Measurements from ENCODE around the gene ATG5. TPM values are rescaled to one million over a fixed set of nuclear protein-coding genes. Genes with fewer than 3 reads are reported as not detected.

Gene ATG5
- total and polyA plus RNA-seq, 2 experiments from 2014 or later: 31.6 to 48.2 TPM

DNA sequence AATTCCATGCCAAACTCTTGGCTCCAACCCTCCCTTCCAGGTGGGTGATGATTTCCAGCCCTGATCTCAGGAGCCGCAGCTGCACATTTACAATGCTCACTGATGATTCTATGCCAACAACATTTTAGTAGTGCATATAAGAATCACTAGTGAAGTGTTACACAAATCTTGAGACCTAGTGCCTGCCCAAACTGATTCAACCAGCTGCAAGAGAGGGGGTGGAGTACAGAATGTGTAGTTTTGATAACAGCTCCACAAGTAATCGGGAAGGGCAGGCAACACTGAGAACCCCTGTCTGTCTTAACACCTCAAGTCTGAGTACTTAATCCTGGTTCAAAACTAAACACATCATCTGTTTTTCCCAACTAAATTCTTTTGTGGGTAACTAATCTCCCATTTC lies 147.8 kb downstream of the ATG5 start:
- H3K9me2 ChIP-seq (ENCODE audit: insufficient read depth): no peaks in the 10 kb centered on the region
- Mint-ChIP-seq H3K27ac (no peak overlapping the region), H3K36me3 (ENCODE audit: low read depth) (no peaks in the 10 kb centered on the region), H3K4me1 (peaks cover 2% of the 10 kb centered on the region), H3K4me3 (no peak overlapping the region), H3K27me3 (ENCODE audit: insufficient read depth, low read depth, poor library complexity) (peaks cover 5% of the 10 kb centered on the region), H3K9me3 (no peaks in the 10 kb centered on the region)
- no peak overlapping the region for H3K4me3 ChIP-seq
- no peaks in the 10 kb centered on the region for H3K79me2 ChIP-seq (replicated peaks; ENCODE audit: insufficient read depth)
- no peak overlapping the region for H3K4me2 ChIP-seq
- no peaks in the 10 kb centered on the region for H3K27me3 ChIP-seq (ENCODE audit: insufficient read depth)
- H3K27ac ChIP-seq (ENCODE audit: low read depth): no peak overlapping the region
- TF ChIP-seq ZNF331 (CRISPR knock-in tag; IDR thresholded peaks at IDR 0.05; ENCODE audit: low read depth) (no peak), STAT1 (IDR thresholded peaks at IDR 0.05; ENCODE audit: unreplicated experiment) (no peak), NANOG (IDR thresholded peaks at IDR 0.05; ENCODE audit: borderline replicate concordance) (no peak), EZH2 (IDR thresholded peaks at IDR 0.05; ENCODE audit: low read depth, unreplicated experiment) (no peak), ZNF114 (CRISPR knock-in tag; IDR thresholded peaks at IDR 0.05) (no peak)
- TF ChIP-seq, protein P1, sequence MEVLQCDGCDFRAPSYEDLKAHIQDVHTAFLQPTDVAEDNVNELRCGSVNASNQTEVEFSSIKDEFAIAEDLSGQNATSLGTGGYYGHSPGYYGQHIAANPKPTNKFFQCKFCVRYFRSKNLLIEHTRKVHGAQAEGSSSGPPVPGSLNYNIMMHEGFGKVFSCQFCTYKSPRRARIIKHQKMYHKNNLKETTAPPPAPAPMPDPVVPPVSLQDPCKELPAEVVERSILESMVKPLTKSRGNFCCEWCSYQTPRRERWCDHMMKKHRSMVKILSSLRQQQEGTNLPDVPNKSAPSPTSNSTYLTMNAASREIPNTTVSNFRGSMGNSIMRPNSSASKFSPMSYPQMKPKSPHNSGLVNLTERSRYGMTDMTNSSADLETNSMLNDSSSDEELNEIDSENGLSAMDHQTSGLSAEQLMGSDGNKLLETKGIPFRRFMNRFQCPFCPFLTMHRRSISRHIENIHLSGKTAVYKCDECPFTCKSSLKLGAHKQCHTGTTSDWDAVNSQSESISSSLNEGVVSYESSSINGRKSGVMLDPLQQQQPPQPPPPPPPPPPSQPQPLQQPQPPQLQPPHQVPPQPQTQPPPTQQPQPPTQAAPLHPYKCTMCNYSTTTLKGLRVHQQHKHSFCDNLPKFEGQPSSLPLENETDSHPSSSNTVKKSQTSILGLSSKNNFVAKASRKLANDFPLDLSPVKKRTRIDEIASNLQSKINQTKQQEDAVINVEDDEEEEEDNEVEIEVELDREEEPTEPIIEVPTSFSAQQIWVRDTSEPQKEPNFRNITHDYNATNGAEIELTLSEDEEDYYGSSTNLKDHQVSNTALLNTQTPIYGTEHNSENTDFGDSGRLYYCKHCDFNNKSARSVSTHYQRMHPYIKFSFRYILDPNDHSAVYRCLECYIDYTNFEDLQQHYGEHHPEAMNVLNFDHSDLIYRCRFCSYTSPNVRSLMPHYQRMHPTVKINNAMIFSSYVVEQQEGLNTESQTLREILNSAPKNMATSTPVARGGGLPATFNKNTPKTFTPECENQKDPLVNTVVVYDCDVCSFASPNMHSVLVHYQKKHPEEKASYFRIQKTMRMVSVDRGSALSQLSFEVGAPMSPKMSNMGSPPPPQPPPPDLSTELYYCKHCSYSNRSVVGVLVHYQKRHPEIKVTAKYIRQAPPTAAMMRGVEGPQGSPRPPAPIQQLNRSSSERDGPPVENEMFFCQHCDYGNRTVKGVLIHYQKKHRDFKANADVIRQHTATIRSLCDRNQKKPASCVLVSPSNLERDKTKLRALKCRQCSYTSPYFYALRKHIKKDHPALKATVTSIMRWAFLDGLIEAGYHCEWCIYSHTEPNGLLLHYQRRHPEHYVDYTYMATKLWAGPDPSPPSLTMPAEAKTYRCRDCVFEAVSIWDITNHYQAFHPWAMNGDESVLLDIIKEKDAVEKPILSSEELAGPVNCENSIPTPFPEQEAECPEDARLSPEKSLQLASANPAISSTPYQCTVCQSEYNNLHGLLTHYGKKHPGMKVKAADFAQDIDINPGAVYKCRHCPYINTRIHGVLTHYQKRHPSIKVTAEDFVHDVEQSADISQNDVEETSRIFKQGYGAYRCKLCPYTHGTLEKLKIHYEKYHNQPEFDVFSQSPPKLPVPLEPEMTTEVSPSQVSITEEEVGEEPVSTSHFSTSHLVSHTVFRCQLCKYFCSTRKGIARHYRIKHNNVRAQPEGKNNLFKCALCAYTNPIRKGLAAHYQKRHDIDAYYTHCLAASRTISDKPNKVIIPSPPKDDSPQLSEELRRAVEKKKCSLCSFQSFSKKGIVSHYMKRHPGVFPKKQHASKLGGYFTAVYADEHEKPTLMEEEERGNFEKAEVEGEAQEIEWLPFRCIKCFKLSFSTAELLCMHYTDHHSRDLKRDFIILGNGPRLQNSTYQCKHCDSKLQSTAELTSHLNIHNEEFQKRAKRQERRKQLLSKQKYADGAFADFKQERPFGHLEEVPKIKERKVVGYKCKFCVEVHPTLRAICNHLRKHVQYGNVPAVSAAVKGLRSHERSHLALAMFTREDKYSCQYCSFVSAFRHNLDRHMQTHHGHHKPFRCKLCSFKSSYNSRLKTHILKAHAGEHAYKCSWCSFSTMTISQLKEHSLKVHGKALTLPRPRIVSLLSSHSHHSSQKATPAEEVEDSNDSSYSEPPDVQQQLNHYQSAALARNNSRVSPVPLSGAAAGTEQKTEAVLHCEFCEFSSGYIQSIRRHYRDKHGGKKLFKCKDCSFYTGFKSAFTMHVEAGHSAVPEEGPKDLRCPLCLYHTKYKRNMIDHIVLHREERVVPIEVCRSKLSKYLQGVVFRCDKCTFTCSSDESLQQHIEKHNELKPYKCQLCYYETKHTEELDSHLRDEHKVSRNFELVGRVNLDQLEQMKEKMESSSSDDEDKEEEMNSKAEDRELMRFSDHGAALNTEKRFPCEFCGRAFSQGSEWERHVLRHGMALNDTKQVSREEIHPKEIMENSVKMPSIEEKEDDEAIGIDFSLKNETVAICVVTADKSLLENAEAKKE (CRISPR knock-in tag; IDR thresholded peaks at IDR 0.05): no peak
- TF ChIP-seq, protein P2, sequence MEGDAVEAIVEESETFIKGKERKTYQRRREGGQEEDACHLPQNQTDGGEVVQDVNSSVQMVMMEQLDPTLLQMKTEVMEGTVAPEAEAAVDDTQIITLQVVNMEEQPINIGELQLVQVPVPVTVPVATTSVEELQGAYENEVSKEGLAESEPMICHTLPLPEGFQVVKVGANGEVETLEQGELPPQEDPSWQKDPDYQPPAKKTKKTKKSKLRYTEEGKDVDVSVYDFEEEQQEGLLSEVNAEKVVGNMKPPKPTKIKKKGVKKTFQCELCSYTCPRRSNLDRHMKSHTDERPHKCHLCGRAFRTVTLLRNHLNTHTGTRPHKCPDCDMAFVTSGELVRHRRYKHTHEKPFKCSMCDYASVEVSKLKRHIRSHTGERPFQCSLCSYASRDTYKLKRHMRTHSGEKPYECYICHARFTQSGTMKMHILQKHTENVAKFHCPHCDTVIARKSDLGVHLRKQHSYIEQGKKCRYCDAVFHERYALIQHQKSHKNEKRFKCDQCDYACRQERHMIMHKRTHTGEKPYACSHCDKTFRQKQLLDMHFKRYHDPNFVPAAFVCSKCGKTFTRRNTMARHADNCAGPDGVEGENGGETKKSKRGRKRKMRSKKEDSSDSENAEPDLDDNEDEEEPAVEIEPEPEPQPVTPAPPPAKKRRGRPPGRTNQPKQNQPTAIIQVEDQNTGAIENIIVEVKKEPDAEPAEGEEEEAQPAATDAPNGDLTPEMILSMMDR (conservative IDR thresholded peaks at IDR 0.05; ENCODE audit: low read depth in 2 of 2): no peak
- H3K4me1 ChIP-seq (ENCODE audit: insufficient read depth): no peaks in the 10 kb centered on the region
- H3F3A ChIP-seq (replicated peaks; ENCODE audit: low read depth): no peaks in the 10 kb centered on the region; the same call in 1 of the 2 replicates
- ATAC-seq (no peak), DNase-seq (ENCODE audit: low spot score) (no peak)
- H3K36me3 ChIP-seq (ENCODE audit: insufficient read depth): no peaks in the 10 kb centered on the region
- no peak overlapping the region for H2AFZ ChIP-seq
- H4K20me1 ChIP-seq (replicated peaks; ENCODE audit: insufficient read depth): no peaks in the 10 kb centered on the region
